HK-2 (cell line): ENCODE data around the gene ALPP.
"Not testable (repeated sequence)": the region's sequence is repeated elsewhere in the genome, so short reads cannot be mapped to it uniquely, and the experiment has no call there.

ENCODE experiments used
- DNase-seq: peaks from one replicate; pipeline ENCODE4 v3.0.0-alpha.2; 2018; ENCODE audit not compliant: unreplicated experiment

The ALPP gene

DNA sequence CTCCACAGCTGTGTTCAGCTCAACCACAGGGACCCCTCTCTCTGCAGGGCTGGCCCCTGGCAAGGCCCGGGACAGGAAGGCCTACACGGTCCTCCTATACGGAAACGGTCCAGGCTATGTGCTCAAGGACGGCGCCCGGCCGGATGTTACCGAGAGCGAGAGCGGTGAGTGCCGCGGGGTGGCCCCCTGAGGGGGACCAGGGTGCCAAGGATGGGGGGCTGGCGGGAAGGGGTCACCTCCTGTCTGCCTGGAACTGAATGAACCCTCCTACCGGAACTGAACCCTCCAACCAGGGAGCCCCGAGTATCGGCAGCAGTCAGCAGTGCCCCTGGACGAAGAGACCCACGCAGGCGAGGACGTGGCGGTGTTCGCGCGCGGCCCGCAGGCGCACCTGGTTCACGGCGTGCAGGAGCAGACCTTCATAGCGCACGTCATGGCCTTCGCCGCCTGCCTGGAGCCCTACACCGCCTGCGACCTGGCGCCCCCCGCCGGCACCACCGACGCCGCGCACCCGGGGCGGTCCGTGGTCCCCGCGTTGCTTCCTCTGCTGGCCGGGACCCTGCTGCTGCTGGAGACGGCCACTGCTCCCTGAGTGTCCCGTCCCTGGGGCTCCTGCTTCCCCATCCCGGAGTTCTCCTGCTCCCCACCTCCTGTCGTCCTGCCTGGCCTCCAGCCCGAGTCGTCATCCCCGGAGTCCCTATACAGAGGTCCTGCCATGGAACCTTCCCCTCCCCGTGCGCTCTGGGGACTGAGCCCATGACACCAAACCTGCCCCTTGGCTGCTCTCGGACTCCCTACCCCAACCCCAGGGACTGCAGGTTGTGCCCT is 2.9 kb downstream of the ALPP start:
- not testable (repeated sequence) for DNase-seq

GRCh38 chr2:232382331-232383225 is 4.0 kb downstream of the ALPP start:
- DNase-seq, result no peak

- DNase-seq, result no peak
Observed at GRCh38 chr2:232384466-232384865, 5.9 kb downstream of the ALPP start.

DNA sequence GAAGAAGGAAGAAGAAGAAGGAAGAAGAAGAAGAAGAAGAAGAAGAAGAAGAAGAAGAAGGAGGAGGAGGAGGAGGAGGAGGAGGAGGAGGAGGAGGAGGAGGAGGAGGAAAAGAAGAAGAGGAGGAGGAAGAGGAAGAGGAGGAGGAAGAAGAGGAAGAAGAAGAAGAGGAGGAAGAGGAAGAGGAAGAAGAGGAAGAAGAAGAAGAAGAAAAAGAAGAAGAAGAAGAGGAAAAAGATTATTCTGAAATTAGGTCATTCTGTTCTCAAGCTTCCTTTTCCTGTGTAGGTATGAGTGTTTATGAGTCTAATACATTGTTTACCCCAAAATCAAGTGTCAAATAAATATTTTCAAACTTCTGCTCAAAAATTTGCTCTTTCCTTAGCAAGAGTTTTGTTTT is 6.5 kb downstream of the ALPP start:
- not testable (repeated sequence) for DNase-seq

DNA sequence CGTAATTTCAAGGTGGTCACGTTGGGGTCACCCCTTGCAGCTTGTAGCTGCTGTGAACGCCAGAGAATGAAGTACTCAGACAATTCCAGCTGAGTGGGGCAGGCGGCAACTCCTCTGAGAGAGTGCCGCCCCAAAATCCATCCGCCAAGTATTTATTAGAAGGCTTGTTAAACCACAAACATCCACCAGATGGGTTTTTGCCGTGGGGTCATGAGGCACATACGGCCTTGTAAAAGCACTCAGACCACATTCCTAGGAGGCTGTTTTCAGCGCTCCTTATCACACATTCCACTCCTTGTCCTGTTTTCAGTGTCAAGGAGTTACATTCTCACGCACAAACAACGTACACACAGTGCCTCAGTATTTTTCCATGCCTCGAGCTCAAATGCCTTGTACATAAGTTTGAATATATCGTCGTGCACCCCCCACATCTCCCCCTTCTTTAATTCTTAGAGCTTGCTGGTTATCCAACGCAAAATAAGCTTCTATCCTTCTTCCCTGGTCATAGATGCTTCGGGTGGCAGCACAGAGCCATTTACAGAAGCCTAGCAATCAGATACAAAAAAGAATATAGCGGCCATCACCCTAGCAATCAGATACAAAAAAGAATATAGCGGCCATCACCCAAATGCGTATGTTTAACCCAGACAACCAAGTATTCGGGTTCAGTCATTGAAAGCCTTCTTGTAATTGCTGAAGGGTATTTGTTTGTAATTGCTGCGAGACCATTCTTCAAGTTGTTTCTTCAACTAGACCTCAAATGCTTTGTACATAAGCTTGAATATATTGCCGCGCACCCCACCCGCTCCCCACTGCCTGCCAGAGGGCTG is 7.3 kb downstream of the ALPP start:
- peak; percentile 31 for DNase-seq

DNA sequence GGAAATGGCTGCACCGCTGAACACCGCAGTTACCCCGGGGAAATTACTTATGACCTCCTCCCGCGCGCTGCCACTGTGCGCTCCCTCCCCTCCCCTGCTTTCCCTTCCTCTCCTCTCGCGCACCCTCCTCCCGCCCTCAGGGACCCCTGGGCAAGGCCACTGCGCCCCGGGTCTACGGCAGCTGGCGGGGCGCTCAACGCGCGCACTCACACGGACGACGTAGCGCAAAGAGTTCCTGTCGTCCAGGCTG is 7.9 kb downstream of the ALPP start:
- no peak for DNase-seq

GRCh38 chr2:232386740-232387450 is 8.3 kb downstream of the ALPP start:
- peak; percentile 61 for DNase-seq

GRCh38 chr2:232387451-232388171 is 9.1 kb downstream of the ALPP start:
- DNase-seq, result no peak

GRCh38 chr2:232388324-232388891 is 9.9 kb downstream of the ALPP start:
- DNase-seq, result no peak

DNA sequence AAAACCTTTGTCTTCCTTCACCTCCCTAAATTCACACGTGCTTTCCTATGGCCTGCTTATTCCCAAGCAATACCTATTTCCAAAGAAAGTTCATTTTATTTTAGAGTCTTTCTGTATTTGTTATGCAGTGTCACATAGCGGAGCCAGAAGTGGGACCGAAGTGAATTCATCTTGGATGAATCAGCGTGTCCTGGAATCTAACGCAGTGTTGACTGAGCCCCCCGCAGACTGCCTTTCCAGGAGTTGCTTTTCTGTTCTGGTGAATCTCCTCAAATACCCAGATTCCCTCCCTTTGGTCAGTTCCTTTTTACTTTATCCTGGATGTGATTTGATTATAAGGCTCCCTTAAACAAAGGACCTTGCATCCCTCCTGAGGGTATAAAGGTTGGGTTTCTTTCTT is 10.8 kb downstream of the ALPP start:
- DNase-seq, result peak; percentile 40

- DNase-seq, result no peak
Observed at GRCh38 chr2:232390661-232391060, 12.1 kb downstream of the ALPP start.

- no peak for DNase-seq
Observed at GRCh38 chr2:232393556-232393955, 15.0 kb downstream of the ALPP start.

DNA sequence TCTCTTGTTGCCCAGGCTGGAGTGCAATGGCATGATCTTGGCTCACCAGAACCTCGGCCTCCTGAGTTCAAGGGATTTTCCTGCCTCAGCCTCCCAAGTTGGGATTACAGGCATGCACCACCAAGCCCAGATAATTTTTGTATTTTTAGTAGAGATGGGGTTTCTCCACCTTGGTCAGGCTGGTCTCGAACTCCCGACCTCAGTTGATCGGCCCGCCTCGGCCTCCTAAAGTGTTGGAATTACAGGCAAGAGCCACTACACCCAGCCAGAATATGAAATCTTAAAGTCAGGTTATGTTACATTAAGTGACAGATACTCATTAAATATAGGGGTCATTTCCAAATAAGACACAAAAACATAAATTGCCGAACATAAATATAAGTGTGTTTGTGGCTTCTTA is 15.9 kb downstream of the ALPP start:
- DNase-seq, result not testable (repeated sequence)

- no peak for DNase-seq
Observed at GRCh38 chr2:232395586-232395985, 17.0 kb downstream of the ALPP start.

DNA sequence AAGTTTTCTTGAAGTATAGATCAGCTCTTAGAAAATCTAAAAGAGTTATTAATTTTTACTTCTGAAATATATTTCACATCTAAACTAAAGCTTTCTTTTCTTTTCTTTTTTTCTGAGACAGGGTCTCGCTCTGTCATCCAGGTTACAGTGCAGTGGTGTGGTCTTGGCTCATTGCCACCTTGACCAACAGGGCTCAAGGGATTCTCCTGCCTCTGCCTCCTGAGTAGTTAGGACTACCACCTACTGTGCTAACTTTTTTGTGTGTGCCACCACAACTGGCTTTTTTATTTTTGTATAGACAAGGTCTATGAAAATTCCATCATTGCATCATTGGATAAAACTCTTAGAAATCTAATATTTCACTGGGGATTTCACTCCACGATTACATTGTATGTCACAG is 18.1 kb downstream of the ALPP start:
- no peak for DNase-seq

DNA sequence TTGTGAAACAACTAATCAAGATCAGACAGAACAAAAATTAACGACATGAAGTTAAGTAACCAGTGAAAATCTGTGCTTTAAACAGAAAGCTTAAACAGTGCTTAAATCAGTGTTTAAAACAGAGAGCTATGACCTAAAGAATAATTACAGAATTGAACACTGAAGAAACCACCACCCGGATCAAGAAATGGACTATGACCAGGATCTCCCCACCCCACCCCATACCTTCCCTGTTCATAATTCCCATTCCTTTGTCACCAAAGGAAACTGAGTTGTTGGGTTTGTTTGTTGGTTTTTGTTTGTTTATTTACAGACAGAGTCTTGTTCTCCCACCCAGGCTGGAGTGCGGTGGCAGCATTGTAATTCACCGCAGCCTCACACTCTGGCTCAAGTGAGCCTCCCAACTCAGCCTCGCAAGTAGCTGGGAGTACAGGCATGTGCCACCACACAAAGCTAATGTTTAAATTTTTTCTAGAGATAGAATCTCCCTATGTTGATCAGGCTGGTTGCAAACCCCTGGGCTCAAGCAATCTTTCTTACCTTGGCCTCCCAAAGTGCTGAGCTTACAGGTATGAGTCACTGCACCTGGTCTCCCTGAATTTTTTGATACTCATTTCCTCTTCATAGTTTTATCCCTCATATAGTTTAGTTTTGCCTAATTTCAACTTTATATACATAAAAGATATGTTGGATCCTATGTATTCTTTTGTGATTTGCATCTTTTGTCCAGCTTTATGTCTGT is 19.9 kb downstream of the ALPP start:
- DNase-seq, result no peak

DNA sequence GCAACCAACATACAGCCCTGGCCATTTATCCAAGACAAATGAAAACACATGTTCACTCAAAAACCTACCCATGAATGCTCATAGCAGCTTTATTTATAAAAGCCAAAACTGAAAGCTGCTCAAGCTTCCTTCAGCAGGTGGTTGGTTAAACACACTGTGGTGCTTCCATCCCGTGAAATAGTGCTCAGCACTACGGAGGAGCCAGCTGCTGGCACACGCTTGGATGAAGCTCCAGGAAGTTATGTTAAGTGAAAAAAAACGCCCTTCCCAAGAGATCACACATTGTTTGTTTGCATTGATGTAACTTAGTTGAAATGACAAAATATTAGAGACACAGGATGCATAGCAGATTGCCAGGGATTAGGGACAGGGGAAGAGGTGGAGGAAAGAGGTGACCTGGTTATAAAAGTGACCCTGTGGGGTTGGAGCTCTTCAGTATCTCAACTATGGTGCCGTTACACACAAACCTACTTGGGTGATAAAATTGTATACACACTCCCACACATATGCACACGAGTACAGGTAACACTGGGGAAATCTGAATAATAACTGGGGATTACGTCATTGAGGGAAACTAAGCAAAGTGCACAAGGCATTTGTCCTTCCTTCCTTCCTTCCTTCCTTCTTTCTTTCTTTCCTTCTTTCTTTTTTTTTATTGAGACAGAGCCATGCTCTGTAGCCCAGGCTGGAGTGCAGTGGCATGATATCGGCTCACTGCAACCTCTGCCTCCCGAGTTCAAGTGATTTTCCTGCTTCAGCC is 21.9 kb downstream of the ALPP start:
- DNase-seq, result no peak

DNA sequence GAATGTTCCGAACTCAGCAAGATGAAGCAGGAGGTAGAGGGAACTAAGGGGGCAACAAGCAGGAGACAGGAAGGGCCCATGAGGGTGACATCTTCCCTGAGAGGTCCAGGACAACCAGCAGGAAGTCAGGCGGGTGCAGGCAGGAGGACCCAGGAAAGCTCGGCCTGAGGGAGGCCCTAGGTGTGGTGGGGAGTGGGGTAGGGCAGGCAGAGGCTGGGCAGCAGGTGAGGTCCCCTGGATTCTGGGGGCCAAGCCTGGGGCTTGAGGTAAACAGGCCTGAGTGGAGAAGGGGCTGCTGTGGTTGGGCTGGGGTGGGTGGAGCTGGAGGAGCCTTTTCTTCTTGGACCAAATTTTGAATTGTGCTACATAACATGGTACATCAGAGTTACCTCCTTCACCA is 24.0 kb downstream of the ALPP start:
- no peak for DNase-seq

DNA sequence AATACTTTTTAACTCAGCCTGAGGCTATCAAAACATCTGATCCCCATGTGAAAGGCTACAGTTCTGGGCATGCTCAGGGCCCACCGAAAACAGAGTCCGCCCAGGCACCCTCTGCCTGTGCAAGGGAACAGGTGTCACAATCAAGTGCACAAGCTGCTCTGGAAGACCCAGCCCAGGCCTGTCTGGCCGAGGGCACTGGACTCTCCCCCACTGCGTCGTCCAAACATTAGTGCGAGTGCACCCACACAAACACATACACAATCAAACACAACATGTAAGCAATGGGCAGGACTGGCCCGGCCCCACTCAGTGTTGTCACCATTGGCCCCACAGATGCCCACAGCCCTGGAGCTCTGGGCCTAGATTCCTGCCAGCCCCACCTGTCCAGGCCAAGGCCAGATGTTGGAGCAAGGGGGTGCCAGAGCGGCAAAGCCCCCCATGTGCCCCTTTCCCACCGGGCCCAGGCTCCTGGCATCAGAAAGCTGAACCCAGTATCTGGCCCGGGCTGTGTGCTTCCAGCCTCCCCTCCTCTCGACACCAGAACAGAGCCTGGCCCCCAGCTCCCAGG is 27.5 kb downstream of the ALPP start:
- DNase-seq, result no peak
